ENCODE results near the gene ITSN1.
"Not testable (repeated sequence)": the region's sequence is repeated elsewhere in the genome, so short reads cannot be mapped to it uniquely, and the experiment has no call there.

Gene ITSN1
- total RNA-seq: 0.67 to 8.2 (median 5.3) reads per million in 9 experiments

- DNase-seq (peak; percentile 99 to 100 (median 99)), ATAC-seq (replicated peaks) (peak; percentile 85)
- Mint-ChIP-seq H3K27ac (peak within 1 kb of the TSS; percentile 75 to 93), H3K4me3 (peak within 1 kb of the TSS; percentile 85), H3K36me3 (ENCODE audit: insufficient read depth) (peaks cover 4% of the 10 kb centered on the region), H3K27me3 (peaks cover 0 to 17% of the 10 kb centered on the region in 2 donors), H3K9me3 (no peaks in the 10 kb centered on the region), H3K4me1 (ENCODE audit: low read depth in 2 of 2) (peaks cover 12 to 14% of the 10 kb centered on the region in 2 donors)
These were observed at the start of gene ITSN1 for GRCh38 chr21:33642027-33642895. Gene ITSN1 (plus strand): TSS chr21:33642501. CDS start chr21:33718829, 76,328 bp downstream.

GRCh38 chr21:33598051-33598450, 44.2 kb upstream of the ITSN1 start:
- Mint-ChIP-seq H3K27ac (no peak overlapping the region), H3K27me3 (no peaks in the 10 kb centered on the region), H3K36me3 (ENCODE audit: insufficient read depth) (peaks cover 63% of the 10 kb centered on the region), H3K4me3 (no peak overlapping the region), H3K9me3 (no peaks in the 10 kb centered on the region), H3K4me1 (ENCODE audit: low read depth in 2 of 2) (no peaks in the 10 kb centered on the region)
- no peak for DNase-seq
- ATAC-seq (replicated peaks): no peak

- Mint-ChIP-seq H3K9me3 (no peaks in the 10 kb centered on the region), H3K36me3 (ENCODE audit: insufficient read depth) (peaks cover 36% of the 10 kb centered on the region), H3K4me3 (no peak overlapping the region), H3K4me1 (ENCODE audit: low read depth in 2 of 2) (no peaks in the 10 kb centered on the region), H3K27ac (no peak overlapping the region), H3K27me3 (no peaks in the 10 kb centered on the region)
- DNase-seq (no peak), ATAC-seq (replicated peaks) (no peak)
These were observed 33.7 kb upstream of the ITSN1 start for GRCh38 chr21:33608559-33608958.

- DNase-seq (no peak), ATAC-seq (replicated peaks) (no peak)
- Mint-ChIP-seq H3K27ac (peak overlapping the region in 1 of 2 donors; percentile 46), H3K4me1 (ENCODE audit: low read depth in 2 of 2) (no peaks in the 10 kb centered on the region), H3K36me3 (ENCODE audit: insufficient read depth) (peaks cover 39% of the 10 kb centered on the region), H3K4me3 (no peak overlapping the region), H3K9me3 (no peaks in the 10 kb centered on the region), H3K27me3 (no peaks in the 10 kb centered on the region)
These were observed 31.1 kb upstream of the ITSN1 start for GRCh38 chr21:33611006-33611744.

- not testable (repeated sequence) for H3K27ac Mint-ChIP-seq; H3K4me1 Mint-ChIP-seq (ENCODE audit: low read depth in 2 of 2)
These were observed 24.7 kb upstream of the ITSN1 start for GRCh38 chr21:33617565-33617964.

GRCh38 chr21:33618407-33618806, 23.9 kb upstream of the ITSN1 start:
- ATAC-seq (replicated peaks) (no peak), DNase-seq (no peak)
- Mint-ChIP-seq H3K27me3 (no peaks in the 10 kb centered on the region), H3K9me3 (peaks cover 0 to 2% of the 10 kb centered on the region in 2 donors), H3K4me1 (ENCODE audit: low read depth in 2 of 2) (no peaks in the 10 kb centered on the region), H3K36me3 (ENCODE audit: insufficient read depth) (peaks cover 46% of the 10 kb centered on the region), H3K27ac (no peak overlapping the region), H3K4me3 (no peak overlapping the region)

More at GRCh38 chr21:33617565-33617964, 24.7 kb upstream of the ITSN1 start:
- DNase-seq; H3K9me3 Mint-ChIP-seq; ATAC-seq (replicated peaks); H3K4me3 Mint-ChIP-seq; H3K27me3 Mint-ChIP-seq: not testable (repeated sequence)
- H3K36me3 Mint-ChIP-seq (ENCODE audit: insufficient read depth): peaks cover 47% of the 10 kb centered on the region

GRCh38 chr21:33619726-33620125, 22.6 kb upstream of the ITSN1 start:
- H3K27me3 Mint-ChIP-seq: no peaks in the 10 kb centered on the region
- peaks cover 0 to 2% of the 10 kb centered on the region in 2 donors for H3K9me3 Mint-ChIP-seq
- ATAC-seq (replicated peaks): no peak
- no peaks in the 10 kb centered on the region for H3K4me1 Mint-ChIP-seq (ENCODE audit: low read depth in 2 of 2)
- H3K36me3 Mint-ChIP-seq (ENCODE audit: insufficient read depth): peaks cover 44% of the 10 kb centered on the region
- DNase-seq: no peak
- H3K27ac Mint-ChIP-seq: peak overlapping the region in 1 of 2 donors; percentile 8
- H3K4me3 Mint-ChIP-seq: no peak overlapping the region

GRCh38 chr21:33622253-33622652, 20.0 kb upstream of the ITSN1 start:
- Mint-ChIP-seq H3K4me3 (no peak overlapping the region), H3K27me3 (no peaks in the 10 kb centered on the region), H3K36me3 (ENCODE audit: insufficient read depth) (peaks cover 45% of the 10 kb centered on the region), H3K4me1 (ENCODE audit: low read depth in 2 of 2) (no peaks in the 10 kb centered on the region), H3K27ac (no peak overlapping the region), H3K9me3 (peaks cover 0 to 2% of the 10 kb centered on the region in 2 donors)
- no peak for ATAC-seq (replicated peaks)
- no peak for DNase-seq

GRCh38 chr21:33626151-33626550, 16.1 kb upstream of the ITSN1 start:
- not testable (repeated sequence) for H3K9me3 Mint-ChIP-seq; H3K27ac Mint-ChIP-seq; H3K27me3 Mint-ChIP-seq; H3K4me3 Mint-ChIP-seq; DNase-seq; H3K4me1 Mint-ChIP-seq (ENCODE audit: low read depth in 2 of 2); ATAC-seq (replicated peaks)
- H3K36me3 Mint-ChIP-seq (ENCODE audit: insufficient read depth): peaks cover 50% of the 10 kb centered on the region

- Mint-ChIP-seq H3K9me3 (no peaks in the 10 kb centered on the region), H3K4me3 (no peak overlapping the region), H3K36me3 (ENCODE audit: insufficient read depth) (peaks cover 18% of the 10 kb centered on the region), H3K27ac (no peak overlapping the region), H3K4me1 (ENCODE audit: low read depth in 2 of 2) (peaks cover 9 to 10% of the 10 kb centered on the region in 2 donors), H3K27me3 (no peaks in the 10 kb centered on the region)
- no peak for DNase-seq
- ATAC-seq (replicated peaks): no peak
These were observed 8.0 kb upstream of the ITSN1 start for GRCh38 chr21:33634254-33634653.

- H3K9me3 Mint-ChIP-seq: no peaks in the 10 kb centered on the region
- DNase-seq (no peak), ATAC-seq (replicated peaks) (no peak)
- H3K4me3 Mint-ChIP-seq: peak overlapping the region; percentile 81 to 85
- peak overlapping the region; percentile 75 to 93 for H3K27ac Mint-ChIP-seq
- H3K36me3 Mint-ChIP-seq (ENCODE audit: insufficient read depth): peaks cover 4% of the 10 kb centered on the region
- peaks cover 0 to 17% of the 10 kb centered on the region in 2 donors for H3K27me3 Mint-ChIP-seq
- H3K4me1 Mint-ChIP-seq (ENCODE audit: low read depth in 2 of 2): peaks cover 18% of the 10 kb centered on the region in 2 donors
These were observed 1.5 kb upstream of the ITSN1 start for GRCh38 chr21:33640697-33641351.

- H3K27me3 Mint-ChIP-seq: peaks cover 0 to 17% of the 10 kb centered on the region in 2 donors
- peak; percentile 78 for ATAC-seq (replicated peaks)
- DNase-seq: peak; percentile 100
- peak within 1 kb of the TSS; percentile 75 to 93 for H3K27ac Mint-ChIP-seq
- no peaks in the 10 kb centered on the region for H3K9me3 Mint-ChIP-seq
- H3K36me3 Mint-ChIP-seq (ENCODE audit: insufficient read depth): peaks cover 4% of the 10 kb centered on the region
- peaks cover 18% of the 10 kb centered on the region in 2 donors for H3K4me1 Mint-ChIP-seq (ENCODE audit: low read depth in 2 of 2)
- peak within 1 kb of the TSS; percentile 81 to 85 for H3K4me3 Mint-ChIP-seq
These were observed 812 bp upstream of the ITSN1 start, which contains the start of gene CRYZL1 for GRCh38 chr21:33641352-33642026. Gene CRYZL1 (minus strand): TSS chr21:33641741. CDS start chr21:33631551, 10,190 bp downstream.

All from effector memory CD8-positive, alpha-beta T cell (primary cell).